ENCODE measurements around the gene IZUMO1.

Gene IZUMO1

DNA sequence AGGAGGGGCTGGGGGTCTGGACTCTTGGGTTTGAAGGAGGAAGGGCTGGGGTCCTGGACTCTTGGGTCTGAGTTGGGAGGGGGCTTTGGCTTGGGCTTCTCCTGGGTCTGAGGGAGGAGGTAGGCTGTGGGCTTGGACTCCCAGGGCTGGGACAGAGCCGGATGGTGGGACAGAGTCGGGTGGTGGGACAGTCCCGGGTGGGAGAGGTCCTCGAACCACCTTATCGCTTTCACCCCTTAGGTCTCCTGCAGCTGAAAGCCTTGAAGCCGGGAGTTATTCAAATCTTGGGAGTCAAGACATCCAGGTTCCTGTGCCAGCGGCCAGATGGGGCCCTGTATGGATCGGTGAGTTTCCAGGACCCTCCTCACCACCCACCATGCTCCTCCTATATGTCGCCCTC lies 10.0 kb upstream of the IZUMO1 start:
- no peak for DNase-seq

DNA sequence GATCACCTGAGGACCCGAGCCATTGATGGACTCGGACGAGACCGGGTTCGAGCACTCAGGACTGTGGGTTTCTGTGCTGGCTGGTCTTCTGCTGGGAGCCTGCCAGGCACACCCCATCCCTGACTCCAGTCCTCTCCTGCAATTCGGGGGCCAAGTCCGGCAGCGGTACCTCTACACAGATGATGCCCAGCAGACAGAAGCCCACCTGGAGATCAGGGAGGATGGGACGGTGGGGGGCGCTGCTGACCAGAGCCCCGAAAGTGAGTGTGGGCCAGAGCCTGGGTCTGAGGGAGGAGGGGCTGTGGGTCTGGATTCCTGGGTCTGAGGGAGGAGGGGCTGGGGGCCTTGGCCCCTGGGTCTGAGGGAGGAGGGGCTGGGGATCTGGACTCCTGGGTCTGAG lies 9.5 kb upstream of the IZUMO1 start:
- DNase-seq: no peak

DNA sequence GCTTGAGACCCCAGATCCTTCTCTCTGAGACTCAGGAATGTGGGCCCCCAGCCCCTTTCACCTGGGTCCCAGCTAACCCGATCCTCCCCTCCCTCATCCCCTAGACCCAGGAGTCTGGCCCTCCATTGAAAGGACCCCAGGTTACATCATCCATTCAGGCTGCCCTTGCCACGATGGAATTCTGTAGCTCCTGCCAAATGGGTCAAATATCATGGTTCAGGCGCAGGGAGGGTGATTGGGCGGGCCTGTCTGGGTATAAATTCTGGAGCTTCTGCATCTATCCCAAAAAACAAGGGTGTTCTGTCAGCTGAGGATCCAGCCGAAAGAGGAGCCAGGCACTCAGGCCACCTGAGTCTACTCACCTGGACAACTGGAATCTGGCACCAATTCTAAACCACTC lies 9.1 kb upstream of the IZUMO1 start:
- no peak for DNase-seq

DNA sequence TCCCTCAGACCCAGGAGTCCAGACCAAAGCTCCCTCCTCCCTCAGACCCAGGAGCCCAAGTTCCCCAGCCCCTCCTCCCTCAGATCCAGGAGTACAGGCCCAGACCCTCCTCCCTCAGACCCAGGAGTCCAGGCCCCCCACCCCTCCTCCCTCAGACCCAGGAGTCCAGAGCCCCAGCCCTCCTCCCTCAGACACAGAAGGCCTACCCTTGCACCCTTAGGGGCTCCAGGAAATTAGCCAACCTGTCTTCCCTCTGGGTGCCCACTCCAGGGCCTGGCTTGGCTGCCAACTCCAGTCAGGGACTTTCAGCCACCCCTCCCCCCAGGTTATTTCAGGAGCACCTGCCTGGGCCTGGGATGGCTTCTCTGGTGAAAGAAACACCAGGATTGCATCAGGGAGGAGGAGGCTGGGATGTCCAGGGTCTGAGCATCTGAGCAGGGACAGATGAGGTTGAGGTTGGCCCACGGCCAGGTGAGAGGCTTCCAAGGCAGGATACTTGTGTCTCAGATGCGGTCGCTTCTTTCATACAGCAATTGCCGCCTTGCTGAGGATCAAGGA lies 8.5 kb upstream of the IZUMO1 start, which contains the start of gene FGF21:
FGF21 (plus strand) TSS at position 441 of the 558 bp plus-strand sequence. CDS start 713 bp downstream, outside the sequence.
- peak; percentile 71 for DNase-seq

DNA sequence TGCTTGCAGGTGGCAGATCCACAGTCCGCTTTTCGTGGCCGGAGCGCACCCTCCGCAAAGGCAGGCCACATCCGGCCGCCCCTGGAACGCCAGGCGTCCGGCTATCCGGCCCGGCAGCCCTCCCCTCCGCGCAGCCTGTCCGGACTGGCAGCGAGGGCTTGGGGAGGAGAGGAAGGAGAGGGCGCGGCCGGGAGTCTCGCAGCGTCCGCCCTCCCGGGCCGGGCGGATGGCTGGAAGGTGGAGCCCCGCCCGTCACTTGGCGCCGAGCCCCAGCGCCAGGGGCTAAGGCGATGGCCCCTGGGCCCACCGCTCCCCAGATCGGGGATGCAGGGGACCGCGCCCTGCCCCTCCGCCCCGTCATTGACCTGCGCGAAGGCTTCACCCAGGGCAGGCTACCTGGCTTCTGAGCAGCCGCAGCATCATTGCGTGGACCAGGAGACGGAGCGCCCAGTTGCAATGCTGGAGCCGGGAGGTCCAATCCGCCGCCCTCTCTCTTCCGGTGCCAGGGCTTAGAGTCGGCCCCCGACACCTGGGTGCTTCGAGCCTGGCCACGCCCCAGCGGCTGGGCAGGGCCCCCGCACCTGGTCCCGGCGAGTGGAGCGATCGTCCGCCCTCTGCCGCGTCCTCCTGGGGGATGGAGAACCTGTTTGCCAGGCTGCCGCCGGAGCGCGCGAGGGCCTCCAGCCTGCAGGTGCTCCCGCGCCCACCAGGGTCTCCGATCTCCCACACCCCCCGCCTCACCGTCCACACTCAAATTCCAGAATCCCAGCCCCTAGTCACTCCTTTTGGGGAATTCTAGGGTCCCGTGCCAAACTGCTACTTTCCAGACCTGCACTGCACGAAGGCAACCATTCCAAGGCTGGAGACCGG lies 6.0 kb upstream of the IZUMO1 start, which contains the start of gene FUT1:
FUT1 (minus strand) TSS at position 146 of the 870 bp plus-strand sequence. CDS start 1,360 bp downstream, outside the sequence.
- DNase-seq: peak; percentile 99

DNA sequence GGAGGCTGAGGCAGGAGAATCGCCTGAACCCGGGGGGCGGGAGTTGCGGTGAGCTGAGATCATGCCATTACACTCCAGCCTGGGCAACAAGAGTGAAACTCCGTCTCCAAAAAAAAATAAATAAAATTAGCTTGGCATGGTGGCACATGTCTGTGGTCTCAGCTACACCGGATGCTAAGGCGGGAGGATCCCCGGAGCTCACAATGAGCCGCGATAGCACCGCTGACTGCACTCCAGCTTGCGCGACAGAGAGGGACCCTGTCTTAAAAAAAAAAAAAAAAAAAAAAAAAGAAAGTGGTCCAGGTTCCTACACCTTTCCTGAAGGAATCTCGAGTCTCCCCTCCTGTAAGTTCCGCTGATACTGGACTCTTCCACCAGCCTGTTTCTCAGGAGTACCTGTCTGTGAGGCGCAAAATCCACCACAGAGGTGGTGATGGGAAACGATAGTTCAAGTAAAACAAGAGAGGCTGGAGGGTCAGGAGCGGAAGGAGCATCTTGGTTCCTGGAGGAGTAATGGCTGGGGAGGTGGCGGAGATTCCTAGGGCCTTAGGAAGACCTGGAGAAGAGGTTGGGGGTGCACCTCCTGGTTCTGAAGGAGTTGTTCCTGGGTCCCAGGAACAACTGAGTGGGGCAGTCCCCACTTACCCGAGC lies 5.3 kb upstream of the IZUMO1 start:
- DNase-seq: peak; percentile 69

DNA sequence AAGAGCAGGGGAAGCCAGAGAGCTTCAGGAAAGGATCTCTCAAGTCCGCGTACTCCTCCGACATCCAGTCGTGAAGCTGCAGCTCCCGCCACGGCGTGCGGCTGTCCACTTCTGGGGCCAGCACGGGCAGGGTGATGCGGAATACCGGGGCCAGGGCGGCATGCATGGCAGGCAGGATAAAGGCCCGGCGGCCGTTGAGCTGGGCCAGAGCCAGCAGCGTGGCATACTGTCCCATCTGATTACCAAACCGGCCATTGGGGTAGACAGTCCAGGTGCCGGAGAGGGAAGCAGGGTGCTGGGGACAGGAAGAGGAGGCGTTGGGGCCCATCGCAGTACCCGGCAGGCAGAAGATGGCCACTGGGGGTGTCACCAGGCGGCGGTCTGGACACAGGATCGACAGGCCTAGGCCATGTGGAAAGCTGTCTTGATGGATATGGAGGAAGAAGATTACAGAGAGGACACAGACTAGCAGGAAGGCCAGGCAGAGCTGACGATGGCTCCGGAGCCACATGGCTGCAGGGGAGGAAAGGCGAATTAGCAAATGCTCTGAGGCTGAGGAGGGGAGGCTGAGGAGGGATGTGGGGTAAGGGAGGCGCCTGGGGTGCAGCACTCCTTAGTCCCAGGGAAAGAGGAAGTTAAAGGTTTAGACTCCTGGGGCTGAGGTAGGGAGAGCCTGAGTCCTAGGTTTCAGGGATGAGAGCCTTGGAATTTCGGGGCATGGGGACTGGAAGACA lies 4.2 kb upstream of the IZUMO1 start:
- DNase-seq: no peak

DNA sequence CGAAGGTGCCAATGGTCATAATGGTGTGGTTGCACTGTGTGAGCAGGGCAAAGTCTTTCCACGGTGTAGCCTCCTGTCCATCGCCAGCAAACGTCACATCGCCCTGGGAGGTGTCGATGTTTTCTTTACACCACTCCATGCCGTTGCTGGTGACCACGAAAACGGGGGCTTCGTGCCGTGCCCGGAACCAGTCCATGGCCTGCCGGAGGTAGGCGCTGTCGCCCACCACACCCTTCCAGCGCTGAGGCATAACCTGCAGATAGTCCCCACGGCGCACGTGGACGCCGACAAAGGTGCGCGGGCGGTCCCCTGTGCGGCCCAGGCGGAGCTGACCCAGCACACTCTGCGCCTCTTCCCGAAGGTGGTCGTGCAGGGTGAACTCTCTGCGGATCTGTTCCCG lies 3.6 kb upstream of the IZUMO1 start:
- DNase-seq: no peak

DNA sequence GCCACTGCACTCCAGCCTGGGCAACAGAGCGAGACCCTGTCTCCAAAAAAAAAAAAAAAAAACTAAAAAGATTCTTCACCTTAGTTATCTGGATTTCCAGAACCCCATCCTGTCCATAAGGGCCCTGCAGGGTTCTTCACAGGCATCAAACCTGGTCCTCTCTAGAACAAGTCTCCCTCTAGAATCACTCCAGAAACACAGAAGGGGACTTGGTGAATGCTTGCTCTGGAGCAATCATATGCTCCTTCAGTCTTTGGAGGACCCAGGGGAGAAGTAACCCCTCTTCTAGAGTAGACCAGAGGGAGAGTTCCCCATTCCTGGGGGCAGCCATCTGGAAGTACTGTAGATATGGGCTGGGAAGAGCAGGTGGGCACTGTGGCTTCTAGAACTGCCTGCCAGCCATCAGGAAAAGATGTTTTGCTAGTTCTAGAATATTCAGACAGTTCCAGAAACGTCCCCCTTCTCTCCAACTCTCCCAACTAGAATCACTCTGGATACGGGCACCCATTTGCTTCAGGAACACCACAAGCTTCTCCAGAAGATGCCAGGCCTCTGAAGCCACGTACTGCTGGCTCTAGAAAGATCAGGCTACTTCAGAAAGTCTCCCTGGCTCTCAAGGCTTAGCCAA lies 3.0 kb upstream of the IZUMO1 start:
- no peak for DNase-seq

DNA sequence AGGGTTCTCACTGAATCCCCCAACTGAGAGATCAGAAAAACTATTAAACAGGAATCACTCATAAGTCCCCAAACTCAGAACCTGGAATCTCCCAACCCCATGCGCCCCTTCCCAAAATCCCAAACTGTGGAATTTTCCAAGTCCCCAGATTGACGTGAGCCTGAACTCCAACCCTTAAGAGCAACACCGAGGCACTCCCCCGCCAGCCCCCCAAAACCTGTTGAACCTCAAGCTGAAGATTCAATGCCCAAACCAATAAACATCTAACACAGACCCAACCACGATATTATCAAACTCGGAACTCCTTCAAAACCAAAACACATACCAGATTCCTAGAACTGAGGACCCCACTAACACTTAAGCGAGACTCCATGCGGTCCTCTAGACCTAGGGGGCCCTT lies 599 bp downstream of the IZUMO1 start:
- DNase-seq: no peak

DNA sequence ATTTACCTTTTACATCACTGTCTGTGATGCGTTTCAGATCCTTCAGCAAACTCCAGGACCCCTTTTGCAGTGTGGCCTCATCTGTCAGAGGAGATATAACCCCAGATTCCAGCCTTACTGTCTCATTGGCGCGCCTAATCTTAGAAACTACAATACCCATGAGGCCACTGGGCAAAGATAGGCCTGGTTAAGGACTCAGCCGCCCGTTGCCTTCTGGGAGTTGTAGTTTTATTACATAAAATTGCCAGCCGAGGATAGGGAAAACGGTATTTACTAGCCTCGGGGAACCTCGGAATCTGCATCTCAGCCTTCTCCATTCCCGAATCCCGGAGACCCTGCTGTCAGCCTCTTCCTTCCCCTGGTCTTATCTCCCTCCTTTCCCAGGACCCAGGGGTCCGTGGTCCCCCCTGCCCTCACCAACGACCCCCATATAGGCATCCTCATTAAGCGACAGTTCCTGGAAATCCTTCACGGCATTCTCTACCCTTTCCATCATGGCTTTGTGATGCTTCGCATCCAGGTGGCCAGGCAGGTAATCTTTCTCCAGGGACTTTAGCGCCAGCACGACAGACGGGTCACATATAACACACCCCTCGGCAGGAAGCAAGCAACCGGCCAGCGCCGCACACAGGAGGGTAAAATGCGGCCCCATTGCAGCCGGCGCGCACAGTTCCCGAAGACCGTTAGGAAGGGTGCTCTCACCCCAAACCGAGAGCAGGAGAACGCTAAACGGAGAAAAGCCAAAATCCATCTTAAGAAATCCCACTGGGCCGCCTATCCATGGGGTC lies 1.3 kb downstream of the IZUMO1 start:
- DNase-seq: peak; percentile 91

DNA sequence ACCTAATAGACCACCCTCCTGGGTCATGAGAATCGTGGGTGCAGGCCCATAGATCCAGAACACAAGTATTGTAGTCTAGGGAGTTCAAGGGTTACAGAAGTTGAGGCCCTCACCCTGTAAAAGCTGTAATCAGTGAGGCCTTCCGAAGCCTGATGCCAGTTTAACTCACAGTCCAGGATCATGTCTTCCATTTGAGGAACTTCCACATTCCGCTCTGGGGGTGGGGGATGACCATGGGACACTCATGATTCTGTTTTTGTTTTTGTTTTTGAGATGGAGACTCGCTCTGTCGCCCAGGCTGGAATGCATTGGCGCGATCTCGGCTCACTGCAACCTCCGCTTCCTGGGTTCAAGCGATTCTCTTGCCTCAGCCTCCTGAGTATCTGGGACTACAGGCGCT lies 4.6 kb downstream of the IZUMO1 start:
- DNase-seq: no peak

DNA sequence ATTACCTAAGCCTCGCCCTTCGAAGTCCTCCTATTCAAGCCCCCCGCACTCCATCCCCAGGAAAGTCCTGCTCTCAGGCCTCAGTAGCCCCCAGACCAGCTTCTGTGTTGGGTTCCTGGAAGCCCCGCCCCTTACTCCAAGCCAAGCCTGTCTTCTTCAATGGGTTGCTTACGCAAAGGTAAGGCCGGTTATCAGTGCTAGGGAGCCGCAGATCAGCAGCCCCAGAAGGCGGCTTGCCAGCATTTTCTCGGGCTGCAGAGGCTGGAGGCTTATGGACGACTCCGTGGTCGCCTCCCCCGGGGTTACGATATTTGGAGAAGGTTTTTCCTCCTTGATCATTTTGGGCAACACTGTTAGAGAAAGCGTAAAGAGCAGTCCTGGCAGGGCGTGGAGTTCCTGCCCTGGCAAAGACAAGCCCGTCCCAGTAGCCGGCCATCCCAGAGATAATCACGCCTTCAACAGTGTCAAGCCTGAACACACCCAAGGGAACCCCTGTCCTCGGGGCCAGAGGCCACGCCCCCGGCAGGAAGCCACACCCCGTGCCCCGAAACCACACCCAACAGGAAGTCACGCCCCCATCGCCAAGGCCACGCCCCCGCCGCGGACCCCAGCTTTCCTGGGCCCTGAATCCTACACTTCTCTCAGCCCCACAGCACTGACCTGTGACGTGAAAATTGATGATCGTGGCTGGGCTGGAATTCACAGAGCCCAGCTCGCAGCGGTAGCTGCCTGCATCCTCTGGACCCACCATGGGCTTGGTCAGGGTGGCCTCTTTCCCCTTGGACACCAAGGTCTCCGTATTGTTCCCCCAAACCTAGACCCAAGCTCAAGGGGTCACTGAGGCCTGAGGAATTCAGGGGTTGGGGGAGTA lies 5.3 kb downstream of the IZUMO1 start:
- peak; percentile 25 for DNase-seq

DNA sequence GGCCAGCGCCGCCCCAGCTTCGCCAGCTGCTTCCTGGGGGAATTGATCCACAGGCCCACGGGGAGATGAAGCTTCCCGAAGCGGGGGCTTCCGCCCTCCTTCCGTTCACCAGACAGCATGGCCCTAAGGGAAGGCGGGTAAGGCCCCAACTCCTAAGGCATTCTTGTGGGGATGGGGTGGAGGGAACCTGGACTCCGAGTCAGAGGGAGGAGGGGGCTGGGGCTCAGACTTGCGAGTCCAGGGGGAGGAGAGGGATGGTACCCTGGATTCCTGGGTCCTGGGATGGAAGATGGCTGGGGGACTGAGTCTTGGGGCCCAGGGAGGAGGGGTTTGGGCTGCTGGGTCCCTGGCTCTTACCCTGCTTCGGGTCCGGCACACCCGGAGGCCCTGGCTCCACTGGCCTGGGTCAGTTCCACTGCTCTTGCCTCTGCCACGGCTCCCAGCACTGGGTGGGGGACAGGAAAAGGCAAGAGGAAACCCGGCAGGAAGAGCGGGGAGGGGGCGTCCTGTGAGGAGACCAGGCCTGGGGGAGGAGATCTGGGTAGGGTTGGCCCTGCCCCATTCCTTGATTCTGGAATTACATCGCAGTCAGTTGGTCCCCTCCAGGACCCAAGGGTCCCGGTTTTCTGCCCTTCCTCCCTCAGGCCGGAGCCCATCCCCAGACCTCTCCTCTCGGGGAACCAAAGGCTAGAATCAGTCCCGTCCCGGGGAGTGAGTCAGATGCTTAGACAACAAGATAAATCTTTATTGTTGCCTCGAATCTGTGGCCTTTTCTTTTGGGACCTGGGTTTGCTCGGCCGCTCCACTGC lies 6.3 kb downstream of the IZUMO1 start, which contains the start of gene RASIP1:
RASIP1 (minus strand) TSS at position 447 of the 809 bp plus-strand sequence; CDS start at position 119, 328 bp downstream.
- DNase-seq: no peak

DNA sequence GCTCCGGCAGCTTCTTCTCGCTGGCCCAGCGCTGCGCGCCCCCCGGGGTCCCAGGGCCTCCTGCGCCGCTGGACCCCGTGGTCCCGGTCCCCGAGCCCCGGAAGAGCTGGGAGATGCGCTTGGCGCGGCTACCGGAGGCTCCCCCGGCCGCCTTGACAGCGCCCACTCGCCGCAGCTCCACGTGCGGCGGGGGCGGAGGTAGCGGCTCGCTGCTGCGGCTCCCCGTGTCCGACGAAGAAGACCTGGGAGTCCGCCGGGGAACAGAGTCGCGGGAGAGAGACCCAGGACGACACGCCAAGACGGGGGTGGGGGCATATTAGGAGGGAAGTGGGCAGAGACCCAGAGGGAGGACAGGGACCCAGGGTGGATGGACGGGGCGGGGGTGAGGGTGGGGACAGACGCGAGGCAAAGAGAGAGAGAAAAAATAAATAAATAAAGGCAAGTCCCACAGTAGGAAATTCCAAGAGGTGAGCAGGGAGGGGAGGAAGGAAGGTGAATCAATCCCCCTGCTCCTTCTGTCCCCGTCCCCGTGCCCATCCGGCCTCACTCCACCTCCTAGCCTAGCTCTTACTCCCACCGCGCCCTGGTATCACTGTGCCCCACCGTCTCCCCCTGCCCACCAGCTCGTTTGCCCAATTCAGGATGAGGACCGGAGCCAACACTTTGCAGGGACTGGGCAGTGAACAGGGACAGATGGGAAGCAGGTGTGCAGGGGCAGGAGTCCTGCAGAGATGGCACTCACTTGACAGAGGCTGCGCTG lies 7.1 kb downstream of the IZUMO1 start:
- DNase-seq: peak; percentile 66

DNA sequence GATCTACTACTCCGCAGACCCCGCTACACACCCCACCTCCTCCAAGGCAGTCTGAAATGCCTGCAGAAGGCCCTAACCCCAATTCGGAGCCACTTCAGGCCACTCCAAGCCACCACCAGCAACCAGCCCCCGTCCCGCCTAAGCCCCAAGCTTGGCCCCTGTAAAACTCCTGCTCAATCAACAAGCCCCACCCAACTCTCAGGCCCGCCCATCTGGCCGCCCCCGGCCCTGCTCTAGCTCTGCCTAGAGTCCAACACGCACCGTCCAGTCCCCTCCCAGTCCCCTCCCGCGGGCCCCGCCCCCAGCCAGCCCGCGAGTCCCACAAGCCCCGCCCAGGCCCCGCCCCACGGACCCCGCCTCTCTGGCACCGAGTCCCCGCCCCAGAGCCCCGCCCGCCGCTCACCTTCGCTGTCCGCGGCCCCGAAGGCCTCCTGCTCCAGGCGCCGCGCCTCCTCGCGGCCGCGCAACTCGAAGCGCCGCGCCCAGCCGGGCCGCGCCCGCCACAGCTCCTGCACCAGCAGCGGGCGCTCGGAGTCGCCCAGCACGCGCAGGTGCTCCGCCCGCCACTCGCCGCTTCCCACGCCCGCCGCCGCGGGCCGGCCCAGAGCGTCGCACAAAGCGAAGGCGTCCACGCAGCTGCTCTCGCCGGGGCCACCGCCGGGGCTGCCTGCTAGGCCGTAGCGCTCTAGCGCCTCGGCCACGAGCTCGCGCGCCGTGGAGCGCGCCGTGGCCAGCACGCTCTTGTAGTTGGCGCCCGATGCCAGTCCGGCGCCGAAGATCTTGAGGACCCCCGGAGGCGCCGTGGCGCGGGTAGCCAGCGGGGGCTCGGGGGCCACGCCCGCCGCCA lies 7.9 kb downstream of the IZUMO1 start:
- DNase-seq: peak; percentile 98

DNA sequence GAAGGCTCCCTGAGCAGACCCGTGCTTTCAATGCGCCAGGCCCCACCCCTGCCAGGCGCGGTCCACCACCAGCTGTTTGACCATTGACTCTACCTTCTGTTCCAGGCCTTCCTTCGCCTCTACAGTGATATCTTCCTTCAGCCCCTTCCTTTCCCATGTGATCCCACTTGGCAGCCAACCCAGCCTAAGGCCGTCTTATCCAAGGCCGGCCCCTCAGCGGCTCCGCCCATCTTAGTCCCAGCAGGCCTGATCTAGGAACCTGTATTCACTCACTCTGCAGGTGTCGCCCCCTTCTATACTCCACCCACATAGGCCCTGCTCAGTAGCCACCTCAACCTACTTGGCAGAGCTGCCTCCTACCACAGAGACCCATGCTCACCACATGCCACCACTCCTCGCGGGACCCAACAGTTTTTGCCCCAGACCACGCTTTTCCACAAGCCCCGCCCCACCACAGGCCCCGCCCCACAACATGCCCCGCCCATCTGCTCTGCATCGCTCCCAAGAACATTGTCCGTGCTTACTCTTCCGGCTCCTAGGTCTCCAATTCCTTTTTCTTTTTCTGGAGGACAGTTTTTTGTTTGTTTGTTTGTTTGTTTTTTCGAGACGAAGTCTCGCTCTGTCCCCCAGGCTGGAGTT lies 9.2 kb downstream of the IZUMO1 start:
- peak; percentile 41 for DNase-seq
